HepG2 (cell line): Measurements from ENCODE around the gene RCAN2. TPM values are rescaled to one million over a fixed set of nuclear protein-coding genes. Genes with fewer than 3 reads are reported as not detected.

Experiments used
- ADNP ChIP-seq: sonication (generic); formaldehyde crosslinking; IDR thresholded peaks from 2 replicates; pipeline ENCODE4 v1.4.0; 2020; ENCODE audit warnings: missing genetic modification reagents
- ASH2L ChIP-seq: fragments of 300-600, 200-600 bp; sonication (generic); IDR thresholded peaks from 2 replicates; pipeline ENCODE4 v1.7.0; 2017; ENCODE audit warnings: low read depth, mild to moderate bottlenecking, moderate library complexity, mixed read lengths, low read length; ENCODE audit not compliant: insufficient read length
- DDIT3 ChIP-seq: sonication (generic); formaldehyde crosslinking; IDR thresholded peaks from 2 replicates; pipeline ENCODE4 v1.4.0; 2020; ENCODE audit warnings: mild to moderate bottlenecking, missing genetic modification reagents
- EP300 ChIP-seq, 3 experiments: sonication (generic) in 1 of 3; formaldehyde crosslinking in 1 of 3; IDR thresholded peaks; 2 replicates each; pipeline versions ENCODE4 v1.5.1 to v1.6.1; 2011 to 2020; ENCODE audit warnings: low read depth in 2 of 3, low read length in 2 of 3, borderline replicate concordance in 1 of 3, improper control_type of control experiment in 1 of 3, mild to moderate bottlenecking in 1 of 3, missing genetic modification reagents in 1 of 3, moderate library complexity in 1 of 3
- EZH2 ChIP-seq: conservative IDR thresholded peaks from 2 replicates; pipeline ENCODE4 v1.6.1; 2012; ENCODE audit warnings: mild to moderate bottlenecking, low read depth, low read length, moderate library complexity
- FOXA3 ChIP-seq: IDR thresholded peaks from 2 replicates; pipeline ENCODE4 v1.6.1; 2016; ENCODE audit warnings: missing genetic modification reagents, missing compliant biosample characterization
- FOXK1 ChIP-seq: sonication (generic); formaldehyde crosslinking; IDR thresholded peaks from 2 replicates; pipeline ENCODE4 v1.4.0; 2020; ENCODE audit warnings: low read depth, missing genetic modification reagents, borderline replicate concordance
- FOXP4 ChIP-seq: sonication (generic); formaldehyde crosslinking; IDR thresholded peaks from 2 replicates; pipeline ENCODE4 v1.4.0; 2020; ENCODE audit warnings: missing genetic modification reagents
- HIC2 ChIP-seq: sonication (generic); formaldehyde crosslinking; IDR thresholded peaks from 2 replicates; pipeline ENCODE4 v1.9.0; 2022; ENCODE audit warnings: low read depth, missing genetic modification reagents
- IKZF4 ChIP-seq: sonication (generic); formaldehyde crosslinking; IDR thresholded peaks from 2 replicates; pipeline ENCODE4 v1.5.1; 2020; ENCODE audit warnings: borderline replicate concordance, mild to moderate bottlenecking, low read depth, missing genetic modification reagents; ENCODE audit errors: not compliant biosample characterization
- MED8 ChIP-seq: sonication (generic); formaldehyde crosslinking; IDR thresholded peaks from 2 replicates; pipeline ENCODE4 v1.8.1; 2023; ENCODE audit warnings: mild to moderate bottlenecking, missing genetic modification reagents; ENCODE audit not compliant: insufficient replicate concordance
- PLSCR1 ChIP-seq: sonication (generic); formaldehyde crosslinking; IDR thresholded peaks from 2 replicates; pipeline ENCODE4 v1.5.0; 2020; ENCODE audit warnings: missing genetic modification reagents, mild to moderate bottlenecking, borderline replicate concordance
- RFX3 ChIP-seq: IDR thresholded peaks from 2 replicates; pipeline ENCODE4 v1.6.1; 2016; ENCODE audit warnings: missing biosample characterization, missing genetic modification reagents
- SNRNP70 ChIP-seq: fragments of 200-400 bp; formaldehyde crosslinking; IDR thresholded peaks from 2 replicates; pipeline ENCODE4 v1.6.1; 2017; ENCODE audit warnings: mild to moderate bottlenecking, low read depth, low read length, moderate library complexity
- STAG1 ChIP-seq: sonication (generic); formaldehyde crosslinking; IDR thresholded peaks from 2 replicates; pipeline ENCODE4 v1.4.0; 2020; ENCODE audit warnings: missing genetic modification reagents
- ZNF205 ChIP-seq: IDR thresholded peaks from 2 replicates; pipeline ENCODE4 v1.6.1; 2018; ENCODE audit warnings: missing biosample characterization, missing genetic modification reagents
- ZNF281 ChIP-seq: sonication (generic); formaldehyde crosslinking; IDR thresholded peaks from 2 replicates; pipeline ENCODE4 v1.4.0; 2020; ENCODE audit warnings: missing genetic modification reagents, borderline replicate concordance
- ZNF530 ChIP-seq: sonication (generic); formaldehyde crosslinking; IDR thresholded peaks from 2 replicates; pipeline ENCODE4 v1.5.0; 2020; ENCODE audit warnings: low read depth, mild to moderate bottlenecking, missing genetic modification reagents
- ZNF550 ChIP-seq: sonication (generic); formaldehyde crosslinking; IDR thresholded peaks from 2 replicates; pipeline ENCODE4 v1.4.0; 2020; ENCODE audit warnings: mild to moderate bottlenecking, missing genetic modification reagents, borderline replicate concordance
- ZNF597 ChIP-seq: sonication (generic); formaldehyde crosslinking; IDR thresholded peaks from 2 replicates; pipeline ENCODE4 v1.5.0; 2020; ENCODE audit warnings: missing genetic modification reagents
- ZNF644 ChIP-seq: IDR thresholded peaks from 2 replicates; pipeline ENCODE4 v1.6.1; 2016; ENCODE audit warnings: low read depth
- polyA plus RNA-seq, 8 experiments: library from polyadenylated mRNA; depleted of rRNA in 3 of 8; stranded (reverse) in 7 of 8; unstranded in 1 of 8; fragments of >200 nt; fragmentation: Illumina TruSeq in 4 of 8; extraction: Trizol in 4 of 8; gene quantifications; 2 replicates each; pipeline versions ENCODE4 v1.2.1 to v1.2.3, GENCODE V29; 2011 to 2016; ENCODE audit warnings: low read depth in 4 of 8, missing spikeins in 1 of 8, mixed read lengths in 1 of 8; ENCODE audit not compliant: insufficient read depth in 1 of 8
- total RNA-seq, 5 experiments: library from RNA; depleted of rRNA; stranded (reverse); fragments of >200 nt; fragmentation: Illumina TruSeq; extraction: Trizol; gene quantifications; 2 replicates each; pipeline ENCODE4 v1.2.3, GENCODE V29; 2016; ENCODE audit warnings: low read depth in 1 of 5

RCAN2 gene
- total and polyA plus RNA-seq, 2 of the 13 experiments (the other 11 are each of a cell fraction or from before 2014, with no cell fraction given), result not detected

- no peak for TF ChIP-seq ZNF597 (CRISPR knock-in tag)
- no peak for TF ChIP-seq PLSCR1
- TF ChIP-seq FOXA3 (CRISPR knock-in tag), result peak; percentile 66
- no peak for TF ChIP-seq RFX3 (CRISPR knock-in tag)
- 0 out of 4 replicates have a peak, but pooled peaks of 1 of the 2 experiments have one; percentile 22 for TF ChIP-seq EP300 (IDR thresholded peaks at IDR 0.05; ENCODE audit: low read depth in 2 of 2, low read length in 2 of 2)
- no peak for TF ChIP-seq EP300 (CRISPR knock-in tag; IDR thresholded peaks at IDR 0.05; ENCODE audit: borderline replicate concordance)
- TF ChIP-seq HIC2 (CRISPR knock-in tag), result 0 out of 2 replicates have a peak, but pooled peaks have one; percentile 32
- peak; percentile 77; the same call in 1 of the 2 replicates for TF ChIP-seq ZNF281 (CRISPR knock-in tag)
- no peak for TF ChIP-seq STAG1 (CRISPR knock-in tag)
- no peak for TF ChIP-seq MED8 (CRISPR knock-in tag)
- no peak for TF ChIP-seq FOXK1 (CRISPR knock-in tag)
- peak; percentile 7 for TF ChIP-seq ASH2L
- TF ChIP-seq ZNF205 (CRISPR knock-in tag), result no peak
- TF ChIP-seq ZNF644, result peak; percentile 65; the same call in 1 of the 2 replicates
- no peak for TF ChIP-seq IKZF4
- no peak for TF ChIP-seq ADNP (CRISPR knock-in tag)
- TF ChIP-seq ZNF530 (CRISPR knock-in tag), result no peak
- TF ChIP-seq SNRNP70, result no peak
- no peak for TF ChIP-seq ZNF550 (CRISPR knock-in tag)
- no peak for TF ChIP-seq EZH2
- TF ChIP-seq FOXP4, result no peak
- TF ChIP-seq DDIT3 (CRISPR knock-in tag), result no peak
Measured at GRCh38 chr6:46381057-46381456, 110.2 kb downstream of the RCAN2 start (continued).
